Lower lobe of right lung (tissue), 2 donors: Measurements from ENCODE around the gene FCER1G. TPM values are rescaled to one million over a fixed set of nuclear protein-coding genes. Genes with fewer than 3 reads are reported as not detected.

Experiments used
- ATAC-seq, 2 donors: fragments of 200-7000 bp; cut with Tn5 transposase; one replicate each; pipeline ENCODE4 v1.9.1; 2020 to 2022; ENCODE audit warnings: mild to moderate bottlenecking in 2 of 2, moderate library complexity in 2 of 2
- DNase-seq: peaks from one replicate; pipeline ENCODE4 v3.0.0-alpha.2; 2020
- H3K27ac ChIP-seq: fragments of 200-600 bp; one replicate; pipeline ENCODE4 v1.8.0; 2022
- H3K27me3 ChIP-seq: fragments of 200-600 bp; one replicate; pipeline ENCODE4 v1.8.0; 2022; ENCODE audit warnings: low read depth
- H3K36me3 ChIP-seq: fragments of 200-600 bp; one replicate; pipeline ENCODE4 v1.8.0; 2022; ENCODE audit warnings: mild to moderate bottlenecking
- H3K4me1 ChIP-seq: fragments of 200-600 bp; one replicate; pipeline ENCODE4 v1.8.0; 2022
- H3K4me3 ChIP-seq: fragments of 200-600 bp; one replicate; pipeline ENCODE4 v1.8.0; 2022; ENCODE audit warnings: mild to moderate bottlenecking
- H3K9me3 ChIP-seq: fragments of 200-600 bp; one replicate; pipeline ENCODE4 v1.8.0; 2022
- CTCF ChIP-seq: fragments of 200-600 bp; IDR thresholded peaks from one replicate; pipeline ENCODE4 v1.8.0; 2022; ENCODE audit warnings: antibody characterized with exemption, mild to moderate bottlenecking
- intact Hi-C: fragments of 100-400 bp; cut with DNase I; formaldehyde crosslinking; loops from one replicate; pipeline ENCODE4 v1.11.0; 2022
- total RNA-seq: library from RNA; stranded (reverse); fragmentation: NEBNext Ultra II Directional; extraction: Animal tissue kit (Norgen Biotek cat#: 25700); gene quantifications from one replicate; pipeline ENCODE4 v1.2.1, GENCODE V29; 2021
- donor health status: DM: no; HTN: yes; CAD: no; lungs with severe emphysema.

Gene FCER1G
- total RNA-seq, 1 donor from 2014 or later: 283 TPM

- H3K9me3 ChIP-seq: peaks cover 6% of the 10 kb centered on the region
- no peak for TF ChIP-seq CTCF
- peak; percentile 92 to 96 for ATAC-seq
Measured at GRCh38 chr1:161258439-161259344, 43.6 kb downstream of the FCER1G start, which contains the start of gene PCP4L1. Gene PCP4L1 (plus strand): TSS chr1:161258745. CDS start chr1:161258975, 230 bp downstream.

GRCh38 chr1:161259345-161259702 is 44.2 kb downstream of the FCER1G start:
- ATAC-seq: no peak
- intact Hi-C loops: no loop called here
- H3K4me1 ChIP-seq: peaks cover 7% of the 10 kb centered on the region
- no peaks in the 10 kb centered on the region for H3K36me3 ChIP-seq
- H3K9me3 ChIP-seq: peaks cover 6% of the 10 kb centered on the region
- peak overlapping the region; percentile 61 for H3K4me3 ChIP-seq
- no peak for DNase-seq
- H3K27me3 ChIP-seq: peaks cover 38% of the 10 kb centered on the region
- no peak for TF ChIP-seq CTCF
- H3K27ac ChIP-seq: no peak overlapping the region

More at GRCh38 chr1:161258439-161259344, 43.6 kb downstream of the FCER1G start, which contains the start of gene PCP4L1:
- Histone ChIP-seq H3K4me3 (peak within 1 kb of the TSS; percentile 61), H3K36me3 (no peaks in the 10 kb centered on the region), H3K4me1 (peaks cover 7% of the 10 kb centered on the region), H3K27me3 (peaks cover 38% of the 10 kb centered on the region), H3K27ac (no peak within 1 kb of the TSS)
- DNase-seq: peak; percentile 68
- intact Hi-C loops: no loop called here

- ATAC-seq (no peak), DNase-seq (no peak)
- intact Hi-C loops: no loop called here
- Histone ChIP-seq H3K4me3 (no peak overlapping the region), H3K36me3 (no peaks in the 10 kb centered on the region), H3K27ac (no peak overlapping the region), H3K27me3 (peaks cover 38% of the 10 kb centered on the region), H3K4me1 (peaks cover 7% of the 10 kb centered on the region), H3K9me3 (peaks cover 6% of the 10 kb centered on the region)
- TF ChIP-seq CTCF: no peak
Measured at GRCh38 chr1:161259765-161260164, 44.7 kb downstream of the FCER1G start.

GRCh38 chr1:161260376-161261260 is 45.5 kb downstream of the FCER1G start:
- TF ChIP-seq CTCF: no peak
- Histone ChIP-seq H3K9me3 (peaks cover 6% of the 10 kb centered on the region), H3K27me3 (peaks cover 38% of the 10 kb centered on the region), H3K4me3 (no peak overlapping the region), H3K4me1 (peaks cover 7% of the 10 kb centered on the region), H3K36me3 (no peaks in the 10 kb centered on the region), H3K27ac (no peak overlapping the region)
- no peak for DNase-seq
- ATAC-seq: peak; percentile 40 to 54
- intact Hi-C loops: no loop called here
